H1 (cell line): ENCODE measurements around the gene TAX1BP1. TPM values are rescaled to one million over a fixed set of nuclear protein-coding genes. Genes with fewer than 3 reads are reported as not detected.

Experiments
- CTCF ChIA-PET: fragments of 300-600 bp; sonication (Branson Sonifier 250); formaldehyde crosslinking; loops from one replicate; lab custom pipeline; 2021; ENCODE audit not compliant: partially characterized antibody; lab: Charles Lee
- POLR2A ChIA-PET: fragments of 300-600 bp; sonication (Branson Sonifier 250); formaldehyde crosslinking; loops from one replicate; lab custom pipeline; 2021; ENCODE audit warnings: inconsistent platforms; ENCODE audit not compliant: partially characterized antibody; lab: Charles Lee
- DNase-seq, 2 experiments: peaks; one replicate each; pipeline versions ENCODE4 v3.0.0 to v3.0.0-alpha.2; 2010 to 2022; ENCODE audit warnings: low spot score in 2 of 2, low read depth in 1 of 2, mixed read lengths in 1 of 2
- FAIRE-seq: peaks from 2 replicates; lab custom pipeline; 2011; peaks lifted over from hg19 to GRCh38; lab: Jason Lieb, UNC
- H2AFZ ChIP-seq: 2 replicates; pipeline ENCODE4 v1.8.1; 2012; ENCODE audit warnings: low read length, inconsistent platforms
- H2AK5ac ChIP-seq: 2 replicates; pipeline ENCODE4 v1.6.1; 2013; ENCODE audit warnings: low read depth, low read length
- H2BK120ac ChIP-seq: replicated peaks from 2 replicates; pipeline ENCODE3; 2013; ENCODE audit warnings: low read depth, low read length, inconsistent platforms
- H2BK12ac ChIP-seq: 2 replicates; pipeline ENCODE4 v1.6.1; 2013; ENCODE audit warnings: low read depth, low read length
- H2BK15ac ChIP-seq: 2 replicates; pipeline ENCODE4 v1.6.1; 2013; ENCODE audit warnings: low read length
- H2BK20ac ChIP-seq: 2 replicates; pipeline ENCODE4 v1.6.1; 2013; ENCODE audit warnings: low read length
- H2BK5ac ChIP-seq: 2 replicates; pipeline ENCODE4 v1.6.1; 2013; ENCODE audit warnings: low read depth, low read length
- H3K14ac ChIP-seq: 2 replicates; pipeline ENCODE4 v1.6.1; 2013; ENCODE audit warnings: inconsistent platforms; ENCODE audit not compliant: insufficient read length
- H3K18ac ChIP-seq: 2 replicates; pipeline ENCODE4 v1.6.1; 2013; ENCODE audit warnings: low read length; ENCODE audit errors: extremely low read depth
- H3K23ac ChIP-seq: 2 replicates; pipeline ENCODE4 v1.6.1; 2013; ENCODE audit warnings: inconsistent platforms; ENCODE audit not compliant: insufficient read length
- H3K23me2 ChIP-seq: 2 replicates; pipeline ENCODE4 v1.6.1; 2013; ENCODE audit warnings: low read depth, low read length
- H3K27ac ChIP-seq: 2 replicates; pipeline ENCODE4 v1.6.1; 2011; ENCODE audit warnings: low read depth, low read length, inconsistent platforms
- H3K27me3 ChIP-seq, 4 experiments: replicated peaks in 1 of 4; 1 replicate in 1 of 4; 2 replicates in 3 of 4; pipeline versions ENCODE4 v1.6.1 to v1.8.1; 2011 to 2013; ENCODE audit warnings: low read length in 3 of 4, mild to moderate bottlenecking in 3 of 4, inconsistent platforms in 2 of 4, mixed read lengths in 2 of 4, moderate library complexity in 1 of 4; ENCODE audit not compliant: control insufficient read depth in 3 of 4, insufficient read depth in 3 of 4; ENCODE audit errors: extremely low read depth in 1 of 4
- H3K36me3 ChIP-seq, 4 experiments: 2 replicates each; pipeline versions ENCODE4 v1.6.1 to v1.8.1; 2011 to 2013; ENCODE audit warnings: mild to moderate bottlenecking in 4 of 4, low read length in 3 of 4, moderate library complexity in 2 of 4, control low read depth in 1 of 4, inconsistent platforms in 1 of 4; ENCODE audit not compliant: insufficient read depth in 4 of 4, control insufficient read depth in 2 of 4
- H3K4ac ChIP-seq: replicated peaks from 2 replicates; pipeline ENCODE3; 2013; ENCODE audit warnings: low read length, low read depth, mixed read lengths, inconsistent platforms; ENCODE audit not compliant: insufficient read length
- H3K4me1 ChIP-seq, 4 experiments: replicated peaks in 1 of 4; 1 replicate in 1 of 4; 2 replicates in 3 of 4; pipeline versions ENCODE4 v1.6.1 to v1.8.1; 2011 to 2013; ENCODE audit warnings: low read length in 3 of 4, inconsistent platforms in 2 of 4, mixed read lengths in 1 of 4; ENCODE audit not compliant: insufficient read depth in 4 of 4, control insufficient read depth in 3 of 4
- H3K4me2 ChIP-seq, 2 experiments: 2 replicates each; pipeline versions ENCODE4 v1.6.1 to v1.8.1; 2011 to 2013; ENCODE audit warnings: low read depth in 2 of 2, low read length in 2 of 2, control low read depth in 1 of 2, inconsistent platforms in 1 of 2, mild to moderate bottlenecking in 1 of 2; ENCODE audit not compliant: insufficient read depth in 1 of 2
- H3K4me3 ChIP-seq, 4 experiments: fragments of 200-600, 300-600 bp in 1 of 4; sonication (generic), shearing (Covaris generic), sonication (Bioruptor Twin) in 1 of 4; 2 replicates each; pipeline versions ENCODE4 v1.5.1 to v1.8.1; 2011 to 2016; ENCODE audit warnings: low read length in 4 of 4, low read depth in 3 of 4, control low read depth in 2 of 4, inconsistent platforms in 2 of 4, mild to moderate bottlenecking in 2 of 4, mixed read lengths in 1 of 4, moderate library complexity in 1 of 4; ENCODE audit not compliant: insufficient read depth in 2 of 4; ENCODE audit errors: extremely low read depth in 1 of 4
- H3K56ac ChIP-seq: replicated peaks from 2 replicates; pipeline ENCODE3; 2013; ENCODE audit warnings: low read depth, mild to moderate bottlenecking, mixed read lengths, low read length, inconsistent platforms; ENCODE audit not compliant: insufficient read length
- H3K79me1 ChIP-seq: 2 replicates; pipeline ENCODE4 v1.6.1; 2013; ENCODE audit warnings: low read depth, low read length, control low read depth
- H3K79me2 ChIP-seq, 2 experiments: 2 replicates each; pipeline versions ENCODE4 v1.6.1 to v1.8.1; 2012 to 2013; ENCODE audit warnings: low read length in 2 of 2, mild to moderate bottlenecking in 2 of 2, inconsistent platforms in 1 of 2; ENCODE audit not compliant: insufficient read depth in 2 of 2, control insufficient read depth in 1 of 2
- H3K9ac ChIP-seq, 4 experiments: replicated peaks in 1 of 4; 1 replicate in 1 of 4; 2 replicates in 3 of 4; pipeline versions ENCODE4 v1.6.1 to v1.8.1; 2011 to 2013; ENCODE audit warnings: low read depth in 3 of 4, low read length in 3 of 4, control low read depth in 2 of 4, mild to moderate bottlenecking in 2 of 4, moderate library complexity in 2 of 4, inconsistent platforms in 1 of 4; ENCODE audit errors: extremely low read depth in 1 of 4
- H3K9me3 ChIP-seq, 2 experiments: 2 replicates each; pipeline versions ENCODE4 v1.6.1 to v1.8.1; 2012 to 2013; ENCODE audit warnings: mild to moderate bottlenecking in 2 of 2, moderate library complexity in 2 of 2, control low read depth in 1 of 2, inconsistent platforms in 1 of 2, low read depth in 1 of 2, low read length in 1 of 2, mixed read lengths in 1 of 2; ENCODE audit not compliant: insufficient read depth in 2 of 2
- H4K20me1 ChIP-seq, 2 experiments: replicated peaks in 1 of 2; 2 replicates each; pipeline versions ENCODE3 to v1.8.1; 2011 to 2013; ENCODE audit warnings: inconsistent platforms in 2 of 2, low read length in 2 of 2, mild to moderate bottlenecking in 1 of 2; ENCODE audit not compliant: insufficient read depth in 2 of 2, control insufficient read depth in 1 of 2
- H4K5ac ChIP-seq: 2 replicates; pipeline ENCODE4 v1.6.1; 2013; ENCODE audit warnings: low read length, low read depth, mixed read lengths, inconsistent platforms; ENCODE audit not compliant: insufficient read length
- H4K8ac ChIP-seq: 2 replicates; pipeline ENCODE4 v1.8.0; 2013; ENCODE audit warnings: mild to moderate bottlenecking, moderate library complexity, low read length, inconsistent platforms; ENCODE audit not compliant: insufficient read depth; ENCODE audit errors: extremely low read depth
- H4K91ac ChIP-seq: replicated peaks from 2 replicates; pipeline ENCODE3; 2013; ENCODE audit warnings: low read length, mixed read lengths, inconsistent platforms; ENCODE audit not compliant: insufficient read length
- CEBPB ChIP-seq: IDR thresholded peaks from 2 replicates; pipeline ENCODE4 v1.6.1; 2012; ENCODE audit warnings: low read depth, low read length
- EP300 ChIP-seq, 2 experiments: IDR thresholded peaks; 1 replicate in 1 of 2; 2 replicates in 1 of 2; pipeline ENCODE4 v1.6.1; 2011 to 2012; ENCODE audit warnings: low read depth in 2 of 2, low read length in 2 of 2, mild to moderate bottlenecking in 2 of 2, borderline replicate concordance in 1 of 2, inconsistent platforms in 1 of 2, moderate library complexity in 1 of 2
- KDM4A ChIP-seq: IDR thresholded peaks from one replicate; pipeline ENCODE4 v1.7.1; 2012; ENCODE audit warnings: low read depth, mild to moderate bottlenecking, moderate library complexity, low read length, inconsistent platforms; ENCODE audit not compliant: severe bottlenecking
- POU5F1 ChIP-seq: IDR thresholded peaks from 2 replicates; pipeline ENCODE4 v1.6.1; 2011; ENCODE audit warnings: low read depth, mild to moderate bottlenecking, low read length, moderate library complexity
- RXRA ChIP-seq: IDR thresholded peaks from 2 replicates; pipeline ENCODE4 v1.6.1; 2011; ENCODE audit warnings: low read depth, mild to moderate bottlenecking, low read length, moderate library complexity; ENCODE audit not compliant: insufficient read depth
- SIX5 ChIP-seq: IDR thresholded peaks from 2 replicates; pipeline ENCODE4 v1.6.1; 2011; ENCODE audit warnings: mild to moderate bottlenecking, low read depth, low read length
- SP1 ChIP-seq: IDR thresholded peaks from 2 replicates; pipeline ENCODE4 v1.6.1; 2011; ENCODE audit warnings: low read depth, low read length
- SP2 ChIP-seq: IDR thresholded peaks from 2 replicates; pipeline ENCODE4 v1.6.1; 2012; ENCODE audit warnings: mild to moderate bottlenecking, low read length, inconsistent platforms
- polyA plus RNA-seq, 7 experiments: library from polyadenylated mRNA; depleted of rRNA in 3 of 7; stranded (reverse) in 5 of 7; unstranded in 2 of 7; fragments of >200 nt in 5 of 7; fragments of 200-250 nt in 2 of 7; gene quantifications; 1 replicate in 5 of 7; 2 replicates in 1 of 7; 4 replicates in 1 of 7; pipeline versions ENCODE4 v1.2.1 to v1.2.3, GENCODE V29; 2011 to 2013; ENCODE audit warnings: missing spikeins in 2 of 7, mixed read lengths in 2 of 7
- total RNA-seq: library from RNA; stranded (reverse); fragmentation: NEBNext Ultra II Directional; extraction: Animal tissue kit (Norgen Biotek cat#: 25700); gene quantifications from 2 replicates; pipeline ENCODE4 v1.2.1, GENCODE V29; 2021

The TAX1BP1 gene
- total and polyA plus RNA-seq, 2 of the 8 experiments (the other 6 are each of a cell fraction or from before 2014, with no cell fraction given): 56.0 to 62.7 TPM

DNA sequence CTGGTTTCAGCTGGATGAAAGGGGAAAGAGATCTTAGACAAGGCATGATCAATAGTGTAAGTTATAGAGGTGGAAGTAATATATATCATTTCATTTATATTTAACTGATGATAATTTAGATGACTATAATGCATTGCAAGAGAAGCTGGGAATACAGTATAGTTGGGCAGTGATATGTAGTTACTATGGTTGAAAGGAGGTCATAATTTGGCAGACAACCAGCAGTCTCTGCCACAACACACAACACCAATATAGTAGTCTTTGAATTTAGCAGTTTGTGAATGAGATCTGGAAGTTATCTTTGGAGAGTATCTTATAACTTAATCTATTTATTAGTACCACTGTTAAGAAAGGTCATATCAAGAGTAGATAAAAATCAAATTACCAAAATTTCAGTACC lies 39.9 kb downstream of the TAX1BP1 start:
- no peak for DNase-seq
- Histone ChIP-seq H3K4me3 (no peak overlapping the region), H3K9me3 (no peaks in the 10 kb centered on the region), H2AFZ (no peak overlapping the region), H2BK120ac (no peak overlapping the region), H3K4me2 (no peak overlapping the region), H3K56ac (no peak overlapping the region), H3K4me1 (no peaks in the 10 kb centered on the region), H3K18ac (no peak overlapping the region), H4K20me1 (no peaks in the 10 kb centered on the region), H2AK5ac (no peak overlapping the region), H3K79me2 (peaks cover 0 to 10% of the 10 kb centered on the region in 2 experiments; a peak in 1 of 4 replicates), H3K36me3 (no peaks in the 10 kb centered on the region; a peak in 2 of 8 replicates), H4K91ac (no peak overlapping the region), H3K9ac (no peak overlapping the region), H3K23me2 (no peaks in the 10 kb centered on the region), H3K23ac (no peak overlapping the region), H3K14ac (no peak overlapping the region), H2BK15ac (no peak overlapping the region), H4K5ac (no peak overlapping the region), H3K27ac (no peak overlapping the region), H2BK12ac (no peak overlapping the region), H3K4ac (no peak overlapping the region), H3K27me3 (no peaks in the 10 kb centered on the region), H3K79me1 (no peaks in the 10 kb centered on the region), H2BK20ac (no peak overlapping the region), H4K8ac (no peak overlapping the region), H2BK5ac (no peak overlapping the region)
- CTCF ChIA-PET: interaction anchor here (0.5 kb wide), 1 partner anchor 244 kb away, joined by 4 read pairs; no protein-coding TSS in a partner anchor
- TF ChIP-seq POU5F1: no peak
- no peak for TF ChIP-seq SP1
- TF ChIP-seq SIX5: no peak
- no peak for TF ChIP-seq SP2
- TF ChIP-seq EP300 (IDR thresholded peaks at IDR 0.05; ENCODE audit: borderline replicate concordance in 1 of 2, low read depth in 2 of 2, low read length in 2 of 2): no peak
- TF ChIP-seq KDM4A: no peak
- TF ChIP-seq RXRA: no peak
- TF ChIP-seq CEBPB: no peak
- POLR2A ChIA-PET: no interaction called here
- no peak for FAIRE-seq
